Parietal lobe (tissue), 2 donors: Measurements from ENCODE around the gene PODXL2. TPM values are rescaled to one million over a fixed set of nuclear protein-coding genes. Genes with fewer than 3 reads are reported as not detected.

Experiments used
- small RNA-seq: library from RNA; depleted of rRNA; stranded (forward); fragments of <200 nt; gene quantifications from one replicate; pipeline ENCODE3, GENCODE V24; 2014; ENCODE audit warnings: low replicate concordance
- total RNA-seq: library from RNA; depleted of rRNA; stranded (reverse); fragments of >200 nt; gene quantifications from one replicate; pipeline ENCODE4 v1.2.3, GENCODE V29; 2014

The PODXL2 gene
- 206 TPM for total RNA-seq

GRCh38 chr3:127628788-127629466 lies at the start of gene PODXL2:
PODXL2 (plus strand) TSS chr3:127629185; CDS start chr3:127629220, 35 bp downstream.

DNA sequence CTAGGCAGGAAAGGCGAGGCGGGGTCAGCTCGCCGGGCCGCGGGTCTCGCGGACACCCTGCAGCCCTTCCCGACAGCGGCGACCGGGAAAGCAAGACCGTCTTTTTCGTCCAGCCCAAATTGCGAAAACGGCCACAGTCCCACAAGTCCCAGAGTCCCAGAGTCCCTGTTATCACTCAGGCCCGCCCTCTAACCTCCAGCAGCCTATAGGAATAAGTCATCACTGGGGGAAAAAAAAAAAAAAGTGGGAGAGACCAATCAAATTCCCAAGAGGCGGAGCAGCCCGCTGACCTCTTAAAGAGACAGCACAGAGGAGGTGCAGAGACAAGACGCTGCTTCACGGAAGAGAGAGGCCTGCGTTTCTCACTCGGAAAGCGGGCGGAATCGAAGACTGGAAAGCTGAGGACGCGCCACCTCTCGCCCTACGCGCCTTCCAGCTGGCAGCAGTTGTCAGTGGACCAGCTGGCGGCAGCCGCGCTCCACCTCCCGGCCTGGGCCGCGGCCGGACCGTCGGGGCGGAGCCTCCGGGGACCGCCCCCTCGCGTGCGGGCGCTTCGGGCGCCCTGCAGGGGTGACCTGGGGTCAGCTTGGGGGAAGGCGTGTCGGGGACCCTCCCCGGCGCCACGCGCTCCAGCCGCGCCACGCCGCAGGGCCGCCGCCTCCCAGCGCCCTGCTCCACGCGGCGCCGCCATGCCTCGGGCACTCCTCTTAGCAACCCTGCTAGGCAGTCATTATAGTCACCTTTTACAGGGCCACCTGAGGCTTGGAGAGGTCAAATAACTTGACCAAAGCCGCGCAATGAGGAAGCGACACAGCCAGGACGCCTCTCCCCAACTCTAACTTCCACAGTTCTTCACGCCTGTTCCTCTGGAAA lies 38.2 kb upstream of the PODXL2 start, which contains the start of gene TPRA1:
TSS of gene TPRA1 (minus strand) at position 141 of the 873 bp plus-strand sequence. CDS start 10,587 bp downstream, outside the sequence.

GRCh38 chr3:127672429-127673190 lies 43.6 kb downstream of the PODXL2 start, which contains the start of gene ABTB1:
ABTB1 (plus strand) TSS chr3:127672952; CDS start chr3:127673026, 74 bp downstream.

Small RNA genes lying within 50 kb of the gene (small RNA-seq; reads per million reads assigned to genes)
- 0.09 reads per million for gene MIR7976

Other genes with a start within 250 kb of the PODXL2 start
- gene TPRA1, start 38.5 kb upstream of the PODXL2 start, total RNA-seq = 23.8 TPM
- gene MCM2, start 30.8 kb upstream of the PODXL2 start, total RNA-seq = 24.7 TPM
- gene ABTB1, start 43.8 kb downstream of the PODXL2 start, total RNA-seq = 16.6 TPM
- gene MGLL, start 193.3 kb downstream of the PODXL2 start, total RNA-seq = 62.9 TPM